GM21360 (cell line): ENCODE data around the gene GSTM5.
"Not testable (repeated sequence)": the region's sequence is repeated elsewhere in the genome, so short reads cannot be mapped to it uniquely, and the experiment has no call there.

ENCODE experiments used
- ATAC-seq: cut with Tn5 transposase; IDR thresholded peaks from one replicate; pipeline ENCODE4 v1.9.1; 2021; ENCODE audit warnings: mild to moderate bottlenecking, moderate library complexity; ENCODE audit not compliant: unreplicated experiment

The GSTM5 gene

GRCh38 chr1:109726728-109727373 lies 14.8 kb downstream of the GSTM5 start:
- no peak for ATAC-seq

GRCh38 chr1:109728870-109729269 lies 16.8 kb downstream of the GSTM5 start:
- no peak for ATAC-seq

GRCh38 chr1:109730666-109731065 lies 18.6 kb downstream of the GSTM5 start:
- ATAC-seq, result no peak

GRCh38 chr1:109732390-109732881 lies 20.4 kb downstream of the GSTM5 start:
- no peak for ATAC-seq

- ATAC-seq, result no peak
Measured at GRCh38 chr1:109733236-109733870, 21.3 kb downstream of the GSTM5 start.

GRCh38 chr1:109739738-109740614 lies 27.9 kb downstream of the GSTM5 start:
- no peak for ATAC-seq

- ATAC-seq, result no peak
Measured at GRCh38 chr1:109740615-109741373, 28.7 kb downstream of the GSTM5 start, which contains the start of gene GSTM3. TSS of gene GSTM3 (minus strand) at chr1:109741038. CDS start at chr1:109740287, 751 bp downstream.

- not testable (repeated sequence) for ATAC-seq
Measured at GRCh38 chr1:109748311-109748710, 36.3 kb downstream of the GSTM5 start.

- no peak for ATAC-seq
Measured at GRCh38 chr1:109749221-109749620, 37.2 kb downstream of the GSTM5 start.

GRCh38 chr1:109750241-109750882 lies 38.3 kb downstream of the GSTM5 start:
- ATAC-seq, result no peak

GRCh38 chr1:109750920-109751319 lies 38.9 kb downstream of the GSTM5 start:
- no peak for ATAC-seq

- ATAC-seq, result no peak
Measured at GRCh38 chr1:109751531-109752260, 39.6 kb downstream of the GSTM5 start.

GRCh38 chr1:109754738-109755137 lies 42.7 kb downstream of the GSTM5 start:
- ATAC-seq, result no peak

GRCh38 chr1:109756325-109756724 lies 44.3 kb downstream of the GSTM5 start:
- ATAC-seq, result not testable (repeated sequence)

- ATAC-seq, result no peak
Measured at GRCh38 chr1:109756848-109757521, 44.9 kb downstream of the GSTM5 start.

- ATAC-seq, result no peak
Measured at GRCh38 chr1:109757936-109758786, 46.1 kb downstream of the GSTM5 start.

GRCh38 chr1:109759513-109760334 lies 47.7 kb downstream of the GSTM5 start:
- no peak for ATAC-seq
